Activated CD8-positive, alpha-beta memory T cell treated with anti-CD3 and anti-CD28 coated beads for 24 hours (primary cell): ENCODE data around the gene ITGA11.

ENCODE experiments used
- DNase-seq: peaks from one replicate; pipeline ENCODE4 v3.0.0-alpha.2; 2020

ITGA11 gene

DNA sequence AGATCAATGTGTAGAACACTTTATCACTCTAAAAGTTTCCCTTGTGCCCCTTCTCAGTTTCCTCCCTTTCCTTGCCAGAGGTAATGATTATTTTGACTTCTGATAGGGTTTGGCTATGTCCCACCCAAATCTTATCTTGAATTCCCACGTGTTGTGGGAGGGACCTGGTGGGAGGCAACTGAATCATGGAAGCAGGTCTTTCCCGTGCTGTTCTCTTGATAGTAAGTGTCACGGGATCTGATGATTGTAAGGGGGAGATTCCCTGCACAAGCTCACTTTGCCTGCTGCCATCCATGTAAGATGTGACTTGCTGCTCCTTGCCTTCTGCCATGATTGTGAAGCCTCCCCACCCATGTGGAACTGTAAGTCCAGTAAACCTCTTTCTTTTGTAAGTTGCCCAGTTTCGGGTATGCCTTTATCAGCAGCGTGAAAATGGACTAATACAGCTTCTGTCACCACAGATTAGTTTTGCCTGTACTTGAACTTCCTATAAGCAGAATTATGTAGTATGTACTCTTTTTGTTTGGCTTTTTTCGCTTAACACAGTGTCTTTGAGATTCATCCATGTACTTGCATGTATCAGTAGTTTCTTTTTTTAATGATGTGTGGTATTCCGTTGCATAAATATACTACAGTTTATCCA is 147.2 kb downstream of the ITGA11 start:
- DNase-seq, result no peak

DNA sequence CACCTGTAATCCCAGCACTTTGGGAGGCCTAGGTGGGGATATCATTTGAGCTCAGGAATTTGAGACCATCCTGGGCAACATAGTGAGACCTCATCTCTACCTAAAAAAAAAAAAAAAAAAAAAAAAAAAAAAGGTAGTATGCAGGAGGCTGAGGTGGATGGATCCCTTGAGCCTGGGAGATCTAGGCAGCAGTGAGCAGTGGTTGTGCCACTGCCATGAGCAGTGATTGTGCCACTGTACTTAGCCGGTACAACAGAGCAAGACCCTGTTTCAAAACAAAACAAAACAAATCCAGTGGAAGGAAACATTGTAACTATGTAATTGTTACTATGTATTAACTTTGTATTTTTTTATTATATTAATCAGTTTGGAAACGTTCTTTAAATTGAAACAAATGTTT is 148.6 kb downstream of the ITGA11 start:
- no peak for DNase-seq

DNA sequence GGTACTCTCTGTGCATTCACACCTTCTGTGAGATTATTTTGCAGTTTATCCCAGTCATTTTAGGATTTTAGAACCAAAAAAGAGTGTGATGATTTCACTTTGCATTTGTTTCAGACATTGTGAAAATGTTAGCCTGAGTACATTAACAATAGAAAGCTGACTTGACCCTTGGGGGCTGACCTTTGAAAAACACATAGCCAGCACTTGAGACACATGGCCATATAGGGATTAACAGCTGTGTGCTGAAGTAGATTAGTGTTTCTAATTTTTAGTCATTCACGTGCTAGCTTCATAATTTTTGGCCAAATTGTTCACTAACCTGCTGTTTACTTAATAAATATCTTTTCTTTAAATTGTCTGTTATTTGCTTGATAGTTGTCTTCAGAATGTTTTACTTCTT is 151.0 kb downstream of the ITGA11 start:
- no peak for DNase-seq

DNA sequence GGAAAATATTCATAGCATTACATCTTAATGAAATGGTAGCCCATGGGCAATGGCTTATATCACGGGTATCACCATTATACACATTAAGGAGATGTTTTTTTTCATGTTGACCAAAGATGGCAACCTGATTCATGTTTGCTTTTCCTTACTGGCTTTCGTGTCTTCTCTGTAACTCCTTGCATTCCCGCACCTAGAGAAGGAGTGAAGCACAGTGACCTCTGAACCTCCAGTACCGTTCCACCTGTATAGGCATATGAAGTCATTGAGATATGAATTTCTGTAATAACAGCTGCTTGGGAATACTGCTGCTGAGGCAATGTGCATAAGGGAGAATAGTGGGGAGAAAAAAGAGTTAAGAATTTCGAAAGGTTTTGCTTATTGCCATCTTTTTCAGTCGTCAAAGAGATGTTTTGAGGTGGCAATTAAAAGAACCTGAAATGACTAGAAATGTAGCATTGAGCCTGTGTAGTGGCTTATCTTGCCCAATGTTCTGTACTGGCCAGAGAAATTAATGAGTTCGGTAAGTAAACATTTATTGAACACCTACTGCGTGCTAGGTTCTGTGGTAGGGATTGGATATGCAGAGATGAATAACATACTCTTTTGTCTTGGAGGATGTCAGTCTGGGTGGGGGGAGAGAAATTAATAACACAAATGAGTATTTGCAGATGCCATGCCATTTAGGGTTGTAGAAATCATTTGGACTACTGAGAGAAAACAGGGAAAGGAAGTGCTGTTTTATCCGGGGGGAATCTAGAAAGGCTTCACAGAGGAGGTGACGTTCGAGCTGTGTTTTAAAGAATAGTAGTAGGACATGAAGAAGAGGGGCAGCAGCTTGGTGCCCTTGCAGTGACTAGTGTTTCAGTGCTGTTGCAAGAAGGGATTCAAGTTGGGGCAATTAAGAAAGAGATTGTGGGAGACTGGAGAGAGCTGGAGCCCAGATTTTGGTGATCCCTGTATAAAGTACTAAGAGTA is 151.9 kb downstream of the ITGA11 start:
- no peak for DNase-seq

DNA sequence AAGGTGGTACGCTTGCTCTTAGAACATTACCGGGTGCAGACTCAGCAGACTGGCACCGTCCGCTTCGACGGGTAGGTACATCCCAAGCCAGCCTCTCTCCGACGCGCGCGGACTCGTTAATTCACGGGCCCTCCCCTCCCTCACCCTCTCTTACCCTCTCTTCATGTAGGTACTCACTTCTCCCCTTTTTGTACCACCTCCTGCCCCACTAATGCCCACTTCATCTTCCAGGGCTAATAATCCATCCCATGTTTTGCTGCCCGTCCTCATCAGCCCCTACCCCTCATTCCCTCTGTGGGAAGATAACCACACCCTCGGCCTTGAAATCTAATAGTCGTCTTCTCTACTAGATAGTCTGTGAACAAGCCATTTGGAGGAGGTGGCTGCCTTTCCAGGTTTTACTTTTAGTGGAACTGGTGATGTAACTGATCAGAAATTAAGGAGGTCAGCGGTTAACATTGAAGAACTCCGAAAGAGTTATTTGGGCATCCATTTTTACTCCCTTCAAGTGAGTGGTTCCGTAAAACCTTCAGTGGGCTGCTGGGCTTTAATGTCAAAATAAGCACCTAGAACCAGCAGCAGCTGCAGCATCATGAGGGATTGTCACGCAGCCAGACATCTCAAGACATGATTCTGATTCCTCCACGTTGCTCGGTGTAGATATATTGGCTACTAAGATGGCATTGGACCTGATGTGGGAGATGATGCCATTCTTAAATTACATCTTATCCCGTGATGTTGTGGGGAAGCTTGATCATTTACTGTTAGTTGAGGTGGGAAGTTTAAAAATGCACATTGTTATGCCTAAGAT is 153.2 kb downstream of the ITGA11 start:
- no peak for DNase-seq

DNA sequence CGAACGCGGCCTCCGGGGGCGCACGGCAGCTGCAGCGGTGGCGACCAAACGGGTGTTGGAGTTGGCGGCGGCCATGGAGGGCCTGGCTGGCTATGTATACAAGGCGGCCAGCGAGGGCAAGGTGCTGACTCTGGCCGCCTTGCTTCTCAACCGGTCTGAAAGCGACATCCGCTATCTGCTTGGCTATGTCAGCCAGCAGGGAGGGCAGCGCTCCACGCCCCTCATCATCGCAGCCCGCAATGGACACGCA is 153.7 kb downstream of the ITGA11 start:
- no peak for DNase-seq

DNA sequence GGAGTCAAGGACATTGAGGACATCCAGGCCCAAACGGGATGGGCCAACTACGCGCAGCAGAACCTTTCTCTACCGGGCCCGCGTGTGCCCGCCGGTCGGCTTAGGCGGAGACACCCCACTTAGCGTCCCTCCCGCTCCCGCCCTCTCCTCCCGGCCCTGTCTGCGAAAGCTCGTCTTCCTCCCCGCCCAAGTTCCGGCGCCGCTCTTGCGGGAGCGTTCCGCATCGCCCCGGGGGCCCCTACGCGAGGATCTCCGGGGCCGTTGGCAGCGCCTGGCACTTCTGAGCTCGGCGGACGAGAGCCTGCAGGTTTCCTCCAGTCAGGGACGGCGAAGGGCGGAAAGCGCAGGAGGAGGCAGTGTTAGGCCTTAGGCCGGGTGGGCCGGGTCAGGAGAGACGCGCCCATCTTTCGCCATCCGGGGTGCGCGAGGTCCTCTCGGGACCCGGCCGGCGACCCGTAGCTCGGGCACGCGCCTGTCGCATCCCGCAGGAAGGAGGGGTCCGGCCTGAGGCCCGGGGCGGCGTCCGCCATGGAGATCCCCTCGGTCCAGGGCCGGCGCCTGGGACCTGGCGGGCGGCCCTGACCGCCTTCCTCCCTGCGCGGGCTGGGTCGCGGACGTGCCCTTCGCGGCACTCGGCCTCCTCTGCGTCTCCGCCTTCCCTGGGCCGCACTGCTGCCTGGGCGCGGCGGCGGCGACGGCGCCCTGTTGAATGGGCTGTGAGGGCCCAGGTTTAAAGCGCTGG is 154.2 kb downstream of the ITGA11 start, which contains the start of gene FEM1B:
FEM1B (plus strand) TSS at position 143 of the 742 bp plus-strand sequence. CDS start 673 bp downstream, outside the sequence.
- peak; percentile 96 for DNase-seq

DNA sequence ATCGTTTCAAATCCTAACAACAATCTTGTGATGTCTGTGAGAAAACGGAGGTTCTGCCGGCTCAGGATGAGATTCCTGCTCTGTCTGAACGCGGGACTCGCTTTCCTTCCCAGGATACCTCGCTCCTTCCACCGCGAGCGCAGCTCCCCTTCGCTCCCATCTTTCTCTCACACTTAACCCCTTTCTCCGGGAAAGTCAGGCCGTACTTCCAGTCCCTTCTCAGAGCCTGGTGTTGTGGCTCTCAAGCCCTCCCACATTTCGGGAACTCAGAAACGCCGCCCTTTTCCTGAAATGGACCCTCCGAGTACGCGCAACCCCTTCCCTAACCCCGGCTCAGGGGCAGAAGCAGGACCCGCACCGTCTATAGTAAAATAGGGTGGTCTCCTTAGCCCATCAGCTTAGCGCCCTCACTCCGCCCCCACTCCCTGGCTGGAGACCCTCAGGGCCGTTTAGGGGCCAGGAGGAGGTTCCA is 154.8 kb downstream of the ITGA11 start:
- DNase-seq, result no peak

DNA sequence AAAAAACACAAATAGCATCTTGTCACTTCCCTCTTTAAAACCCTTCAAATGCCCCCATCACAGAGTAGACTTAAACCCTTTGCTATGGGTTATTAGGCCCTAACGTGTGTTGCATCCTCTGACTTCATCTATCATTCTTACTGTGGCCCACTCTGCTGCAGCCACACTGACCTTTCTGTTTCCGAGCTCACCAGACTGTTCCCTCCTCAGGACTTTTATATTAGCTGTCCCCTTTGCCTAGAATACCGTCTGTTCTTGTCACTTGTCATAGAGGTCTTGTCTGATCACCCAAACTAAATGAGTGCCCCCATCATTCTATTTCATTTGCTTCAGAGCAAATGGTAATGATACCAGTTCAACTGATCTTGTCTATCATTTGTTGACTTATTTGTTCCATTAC is 155.3 kb downstream of the ITGA11 start:
- no peak for DNase-seq

DNA sequence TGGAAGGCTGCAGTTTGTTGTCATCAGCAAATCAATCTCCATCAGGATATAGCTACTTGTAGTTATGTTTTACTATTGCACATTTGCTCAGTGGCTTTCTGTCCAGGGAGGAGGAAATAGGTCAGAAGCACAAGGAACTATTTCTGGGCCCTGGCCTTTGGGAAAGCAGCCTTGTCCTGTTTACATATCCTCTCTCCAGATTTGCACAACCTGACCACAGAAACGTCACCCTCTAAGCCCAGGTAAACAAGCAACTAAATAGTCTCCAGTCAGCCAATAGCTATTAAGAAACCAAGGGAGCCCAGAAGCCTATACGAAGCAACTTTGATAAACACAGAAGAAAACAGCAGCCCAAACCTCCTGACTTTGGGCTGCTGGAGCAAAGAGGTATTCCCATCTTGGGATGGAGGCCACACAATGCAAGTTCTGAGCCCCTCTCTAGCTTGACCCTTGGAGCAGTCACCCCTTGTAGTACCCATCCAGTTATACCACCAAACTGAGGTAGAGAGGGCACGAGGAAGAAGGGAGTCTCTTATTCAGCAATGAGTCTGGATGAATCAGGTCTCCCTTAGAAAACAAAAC is 156.7 kb downstream of the ITGA11 start:
- DNase-seq, result no peak

DNA sequence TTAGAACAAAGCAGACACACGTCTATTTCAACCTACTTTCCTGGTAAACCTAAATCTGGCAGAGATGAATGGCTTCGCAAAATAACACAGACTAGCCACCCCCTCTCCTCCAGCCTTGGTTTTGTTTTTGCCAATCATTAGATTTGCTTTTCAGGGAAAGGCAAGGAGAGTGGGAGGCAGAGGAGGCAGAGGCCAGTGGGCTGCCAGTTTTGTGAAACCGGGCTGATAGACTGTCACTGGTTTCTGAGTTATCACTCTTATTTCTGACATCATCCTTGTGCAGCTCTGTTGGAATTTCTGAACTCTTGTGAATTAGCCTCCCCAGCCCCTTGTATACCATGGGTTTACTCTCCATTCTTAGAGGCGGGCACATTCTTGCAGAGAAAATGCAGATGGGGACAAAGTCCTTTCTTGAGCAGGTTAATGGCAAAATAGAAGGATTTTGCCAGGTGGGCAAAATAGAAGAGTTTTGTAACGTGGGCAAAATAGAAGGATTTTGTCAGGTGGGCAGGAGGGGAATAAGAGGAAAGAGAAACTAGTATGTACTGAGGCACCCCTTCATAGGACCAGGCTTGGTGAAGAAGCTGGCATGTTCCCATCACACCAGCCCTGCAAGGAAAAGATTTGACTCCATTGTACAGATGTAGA is 157.6 kb downstream of the ITGA11 start:
- no peak for DNase-seq

DNA sequence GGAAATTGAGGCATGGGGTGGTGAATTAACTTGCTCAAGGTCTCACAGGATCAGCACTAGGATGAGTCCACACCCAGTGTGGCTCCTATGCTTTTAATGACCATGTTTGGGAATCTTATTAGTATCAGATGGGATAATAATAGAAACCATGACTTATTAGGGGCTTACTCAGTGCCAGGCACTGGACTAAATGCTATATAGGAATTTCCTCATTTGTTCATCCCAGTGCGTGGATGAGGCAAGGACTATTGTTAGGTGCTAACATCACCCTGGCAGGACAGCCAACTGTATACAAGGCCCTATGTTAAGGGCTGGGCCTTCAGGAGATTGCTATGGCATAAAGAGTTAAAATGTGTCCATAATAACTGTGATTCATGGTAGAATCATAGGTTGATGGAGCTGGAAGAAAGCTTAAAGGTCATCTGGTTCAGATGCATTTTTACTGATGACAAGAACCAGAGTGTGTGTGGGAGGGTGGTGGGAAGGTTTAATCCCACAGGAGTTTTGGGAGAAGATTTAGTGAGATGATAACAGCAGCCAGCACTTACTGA is 159.2 kb downstream of the ITGA11 start:
- no peak for DNase-seq

DNA sequence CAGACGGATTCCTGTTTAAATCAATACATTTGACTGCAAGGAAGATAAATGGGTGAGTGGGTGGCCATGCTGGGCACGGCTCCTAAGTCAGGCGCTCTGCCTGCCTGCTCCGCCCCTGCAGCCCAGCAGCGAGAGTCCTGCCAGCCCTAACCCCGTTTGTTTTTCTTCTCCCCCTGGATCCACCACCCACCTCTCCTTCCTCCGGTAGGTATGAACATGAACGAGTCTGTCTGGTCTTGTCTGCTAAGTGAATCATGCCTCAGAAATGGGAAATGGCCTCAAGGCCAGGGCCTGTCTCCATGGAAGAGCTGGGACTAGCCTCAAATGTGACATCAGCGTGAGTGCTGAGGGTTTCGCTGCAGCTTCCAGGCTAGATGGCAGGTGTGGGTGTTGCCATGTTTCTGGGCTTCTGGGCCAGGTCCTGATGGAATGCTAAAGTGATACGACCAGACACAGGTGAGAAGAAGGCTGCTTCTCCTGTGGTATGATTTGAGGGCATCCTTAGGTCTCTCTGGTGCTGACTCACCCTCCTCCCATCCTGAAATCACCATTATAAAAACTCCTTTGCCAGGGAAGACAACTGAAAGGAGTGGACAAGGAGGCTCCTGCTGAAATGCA is 160.0 kb downstream of the ITGA11 start:
- no peak for DNase-seq

DNA sequence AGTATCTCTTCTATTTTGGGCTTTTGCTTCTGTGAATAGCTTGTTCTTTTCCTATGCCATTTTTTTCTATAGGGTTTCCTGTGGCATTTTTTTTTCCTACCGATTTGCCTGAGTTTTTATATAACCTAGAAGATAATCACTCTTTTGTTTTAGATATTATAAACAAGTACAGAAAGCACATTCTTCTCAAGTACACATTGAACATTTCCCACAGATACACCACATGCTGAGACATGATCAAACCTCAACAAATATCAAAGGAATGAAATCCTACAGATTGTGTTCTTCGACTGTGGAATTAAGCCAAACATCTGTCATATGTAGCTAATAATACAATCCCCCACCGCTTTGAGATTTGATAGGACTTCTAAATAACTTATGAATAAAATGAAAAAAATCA is 163.6 kb downstream of the ITGA11 start:
- DNase-seq, result no peak

DNA sequence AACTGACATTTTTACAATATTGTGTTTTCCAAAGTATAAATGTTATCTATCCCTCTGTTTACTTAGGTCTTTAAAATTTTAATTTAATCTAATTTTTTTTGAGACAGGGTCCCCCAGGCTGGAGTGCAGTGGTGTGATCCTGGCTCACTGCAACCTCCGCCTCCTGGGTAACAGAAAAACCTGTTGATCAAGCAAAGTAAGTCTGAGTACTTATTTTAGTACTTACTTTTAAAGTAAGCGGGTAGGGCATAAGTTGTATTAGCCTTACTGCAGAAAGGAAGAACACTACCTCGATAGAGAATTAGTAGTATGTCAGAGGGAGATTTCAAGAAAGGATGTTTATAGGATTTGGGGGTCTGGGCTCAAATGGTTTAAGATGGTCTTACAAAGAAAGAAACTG is 166.3 kb downstream of the ITGA11 start:
- no peak for DNase-seq

DNA sequence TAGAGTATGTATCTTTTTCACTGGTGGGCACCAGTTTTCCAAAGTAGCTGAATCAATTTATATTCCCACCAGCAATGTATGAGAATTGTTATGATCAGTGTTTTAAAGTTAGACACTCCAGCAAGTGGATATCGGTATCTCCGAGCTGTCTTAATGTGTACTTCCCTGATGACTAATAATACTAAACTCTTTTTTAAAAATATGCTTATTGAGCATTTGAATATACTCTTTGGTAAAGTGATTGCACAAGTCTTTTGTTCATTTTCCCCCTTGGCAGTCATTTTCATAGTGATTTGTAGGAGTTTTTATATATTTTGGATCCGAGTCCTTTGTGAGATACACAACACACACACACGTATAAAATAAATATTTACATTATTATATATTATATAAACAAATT is 166.9 kb downstream of the ITGA11 start:
- no peak for DNase-seq

DNA sequence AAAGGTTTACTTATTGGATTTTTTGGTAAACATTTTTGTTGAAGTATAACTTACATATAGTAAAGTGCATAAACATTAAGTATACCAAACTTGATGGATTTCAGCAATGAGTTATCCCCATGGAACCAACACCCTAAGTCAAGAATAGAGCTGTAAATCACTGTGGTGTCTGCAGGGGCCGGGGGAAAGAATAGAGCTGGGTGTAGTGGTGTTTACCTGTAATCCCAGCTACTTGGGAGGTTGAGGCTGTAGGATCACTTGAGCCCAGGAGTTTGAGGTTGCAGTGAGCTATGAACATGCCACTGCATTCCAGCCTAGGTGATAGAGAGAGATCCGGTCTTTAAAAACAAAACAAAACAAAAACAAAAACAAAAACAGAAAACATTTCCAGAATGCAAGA is 167.7 kb downstream of the ITGA11 start:
- no peak for DNase-seq

DNA sequence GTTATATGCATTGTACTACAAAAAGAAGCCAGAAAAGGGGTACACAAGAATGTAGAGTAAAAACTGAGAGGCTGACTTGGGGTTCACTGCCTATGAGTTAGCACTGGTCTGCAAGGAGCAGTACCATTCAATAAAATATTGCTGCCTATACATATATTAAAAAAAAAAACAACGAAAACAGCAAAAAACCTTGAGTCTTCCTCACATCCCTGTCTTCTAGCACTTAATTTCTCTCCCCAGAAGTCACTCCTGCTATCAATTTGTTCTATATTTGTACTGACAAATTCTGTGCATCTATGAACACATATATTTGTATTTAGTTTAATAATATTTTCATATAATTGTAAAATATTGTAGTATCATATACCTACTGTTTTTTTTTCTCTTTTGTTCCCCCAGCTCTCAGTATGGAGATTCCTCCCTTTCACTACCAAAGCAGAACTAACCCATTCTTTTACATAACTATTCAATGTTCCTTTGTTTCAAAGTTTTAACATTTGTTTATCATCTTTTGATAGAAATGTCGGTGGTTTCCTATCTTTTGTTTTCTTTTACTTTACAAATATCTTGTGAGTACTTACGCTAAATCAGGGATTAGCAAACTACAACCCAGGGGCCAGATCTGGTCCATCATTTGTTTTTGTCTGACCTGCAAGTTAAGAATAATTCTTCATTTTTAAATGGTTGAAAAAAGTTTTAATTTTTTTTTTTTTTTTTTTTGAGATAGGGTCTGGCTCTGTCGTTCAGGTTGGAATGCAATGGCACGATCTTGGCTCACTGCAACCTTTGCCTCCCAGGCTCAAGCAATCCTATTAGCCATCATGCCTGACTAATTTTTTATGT is 169.2 kb downstream of the ITGA11 start:
- no peak for DNase-seq

DNA sequence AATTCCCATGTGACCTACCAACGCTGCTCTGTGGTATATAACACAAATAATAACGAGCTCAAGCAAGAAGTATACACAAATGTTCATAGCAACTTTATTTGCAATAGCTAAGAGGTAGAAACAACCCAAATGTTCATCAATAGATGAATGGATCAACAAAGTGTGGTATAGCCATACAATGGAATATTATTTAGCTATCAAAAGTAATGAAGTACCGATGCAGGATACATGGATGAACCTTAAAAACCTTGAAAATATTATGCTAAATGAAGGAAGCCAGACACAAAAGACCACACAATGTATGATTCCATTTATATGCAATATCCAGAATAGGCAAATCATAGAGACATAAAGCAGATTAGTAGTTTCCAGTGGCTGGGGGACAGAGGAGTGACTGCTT is 170.0 kb downstream of the ITGA11 start:
- no peak for DNase-seq

DNA sequence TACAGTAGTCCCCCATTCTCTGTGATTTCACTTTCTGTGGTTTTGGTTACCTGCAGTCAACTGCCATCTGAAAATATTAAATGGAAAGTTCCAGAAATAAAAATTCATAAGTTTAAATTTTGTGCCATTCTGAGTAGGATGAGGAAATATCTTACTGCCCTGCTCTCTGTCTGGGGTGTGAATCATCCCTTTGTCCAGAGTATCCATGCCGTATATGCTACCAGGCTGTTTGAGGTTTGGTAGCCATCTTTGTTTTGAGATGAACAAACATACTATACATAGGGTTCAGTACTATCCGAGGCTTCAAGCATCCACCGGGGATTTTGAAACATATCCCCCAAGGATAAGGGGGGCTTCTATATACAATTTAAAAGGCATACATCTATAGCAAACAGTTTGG is 170.7 kb downstream of the ITGA11 start:
- DNase-seq, result no peak
